NT2/D1 (cell line): ENCODE results near the gene CARS2.

ENCODE experiments used
- DNase-seq: peaks from one replicate; pipeline ENCODE4 v3.0.0-alpha.2; 2011; ENCODE audit warnings: low read depth, low spot score
- H3K27me3 ChIP-seq: 2 replicates; pipeline ENCODE4 v1.6.0; 2011; ENCODE audit warnings: mild to moderate bottlenecking; ENCODE audit not compliant: insufficient read length, insufficient read depth
- H3K36me3 ChIP-seq: 2 replicates; pipeline ENCODE4 v1.6.1; 2011; ENCODE audit warnings: mild to moderate bottlenecking, low read length, mixed read lengths; ENCODE audit not compliant: insufficient read depth, insufficient read length
- H3K4me1 ChIP-seq: 2 replicates; pipeline ENCODE4 v1.5.1; 2011; ENCODE audit not compliant: insufficient read depth, insufficient read length
- H3K4me3 ChIP-seq: 2 replicates; pipeline ENCODE4 v1.5.1; 2011; ENCODE audit warnings: low read depth; ENCODE audit not compliant: insufficient read length
- H3K9ac ChIP-seq: 2 replicates; pipeline ENCODE4 v1.6.0; 2011; ENCODE audit warnings: low read depth; ENCODE audit not compliant: insufficient read length
- H3K9me3 ChIP-seq: 2 replicates; pipeline ENCODE4 v1.5.1; 2011; ENCODE audit warnings: mild to moderate bottlenecking, low read length; ENCODE audit not compliant: insufficient read depth
- SUZ12 ChIP-seq: IDR thresholded peaks from 2 replicates; pipeline ENCODE4 v1.6.1; 2011; ENCODE audit not compliant: insufficient read length, insufficient read depth; ENCODE audit errors: extremely low read depth
- YY1 ChIP-seq: IDR thresholded peaks from 2 replicates; pipeline ENCODE4 v1.6.1; 2011; ENCODE audit not compliant: insufficient read length, insufficient read depth
- ZNF274 ChIP-seq: IDR thresholded peaks from 2 replicates; pipeline ENCODE4 v1.6.1; 2011; ENCODE audit warnings: mild to moderate bottlenecking, low read depth, low read length

CARS2 gene

DNA sequence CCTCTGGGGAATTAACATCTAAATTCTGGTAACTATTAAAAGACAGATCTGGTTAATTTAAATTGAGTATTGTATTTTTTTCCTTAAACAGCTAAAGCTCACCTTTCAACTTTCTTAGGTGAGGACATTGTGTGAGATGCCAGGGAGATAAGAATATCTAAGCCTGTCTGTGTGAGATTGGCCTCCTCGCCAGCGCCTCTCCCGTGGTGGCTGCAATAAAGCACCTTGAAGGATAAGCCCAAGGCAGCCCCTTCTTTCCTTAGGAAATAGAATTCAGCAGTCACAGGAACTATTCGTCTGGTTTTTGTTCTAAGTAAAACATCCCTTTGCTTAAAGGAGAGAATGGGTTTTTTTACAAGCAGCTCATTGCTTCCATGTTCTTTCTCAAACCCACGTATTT lies 66.0 kb downstream of the CARS2 start:
- no peak for TF ChIP-seq YY1
- no peak for TF ChIP-seq SUZ12
- no peak for TF ChIP-seq ZNF274
- no peak overlapping the region for H3K9ac ChIP-seq
- H3K4me1 ChIP-seq: peaks cover 8% of the 10 kb centered on the region
- H3K36me3 ChIP-seq: peaks cover 96% of the 10 kb centered on the region
- DNase-seq: no peak
- H3K27me3 ChIP-seq: no peaks in the 10 kb centered on the region
- H3K4me3 ChIP-seq: no peak overlapping the region
- H3K9me3 ChIP-seq: no peaks in the 10 kb centered on the region

- H3K27me3 ChIP-seq: no peaks in the 10 kb centered on the region
- H3K9me3 ChIP-seq: no peaks in the 10 kb centered on the region
- DNase-seq: no peak
- no peak overlapping the region for H3K4me3 ChIP-seq
- no peak overlapping the region for H3K9ac ChIP-seq
- H3K4me1 ChIP-seq: peaks cover 4% of the 10 kb centered on the region
- TF ChIP-seq SUZ12 (no peak), YY1 (no peak), ZNF274 (no peak)
- peaks cover 97% of the 10 kb centered on the region for H3K36me3 ChIP-seq
Measured at GRCh38 chr13:110638814-110639806, 66.8 kb downstream of the CARS2 start.

DNA sequence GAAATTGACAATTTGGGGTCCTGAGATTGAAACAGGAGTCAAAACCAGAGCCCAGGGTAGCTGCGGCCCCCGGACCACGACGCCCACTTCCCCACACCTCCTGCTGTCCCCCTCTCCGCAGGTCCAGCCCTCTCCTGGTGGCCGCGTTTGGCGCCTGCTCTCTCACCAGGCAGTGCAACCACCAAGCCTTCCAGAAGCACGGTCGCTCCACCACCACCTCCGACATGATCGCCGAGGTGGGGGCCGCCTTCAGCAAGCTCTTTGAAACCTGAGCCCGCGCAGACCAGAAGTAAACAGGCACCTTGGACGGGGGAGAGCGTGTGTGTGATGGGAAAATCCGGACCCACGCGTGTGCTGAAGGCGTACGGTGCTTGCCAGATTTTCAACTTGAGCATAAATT lies 67.7 kb downstream of the CARS2 start:
- Histone ChIP-seq H3K9me3 (no peaks in the 10 kb centered on the region), H3K9ac (no peak overlapping the region), H3K27me3 (no peaks in the 10 kb centered on the region), H3K4me3 (no peak overlapping the region), H3K36me3 (peaks cover 92% of the 10 kb centered on the region), H3K4me1 (peaks cover 4% of the 10 kb centered on the region)
- no peak for DNase-seq
- TF ChIP-seq ZNF274 (no peak), SUZ12 (no peak), YY1 (no peak)

- no peak overlapping the region for H3K9ac ChIP-seq
- peaks cover 4% of the 10 kb centered on the region for H3K4me1 ChIP-seq
- H3K9me3 ChIP-seq: no peaks in the 10 kb centered on the region
- TF ChIP-seq YY1: no peak
- TF ChIP-seq SUZ12: no peak
- TF ChIP-seq ZNF274: no peak
- no peak for DNase-seq
- H3K36me3 ChIP-seq: peaks cover 87% of the 10 kb centered on the region
- no peak overlapping the region for H3K4me3 ChIP-seq
- H3K27me3 ChIP-seq: no peaks in the 10 kb centered on the region
Measured at GRCh38 chr13:110637747-110638146, 68.2 kb downstream of the CARS2 start.

- H3K4me3 ChIP-seq: no peak overlapping the region
- no peaks in the 10 kb centered on the region for H3K27me3 ChIP-seq
- no peak for TF ChIP-seq ZNF274
- no peak for TF ChIP-seq SUZ12
- TF ChIP-seq YY1: no peak
- peaks cover 4% of the 10 kb centered on the region for H3K4me1 ChIP-seq
- H3K9me3 ChIP-seq: no peaks in the 10 kb centered on the region
- DNase-seq: no peak
- H3K9ac ChIP-seq: no peak overlapping the region
- peaks cover 82% of the 10 kb centered on the region for H3K36me3 ChIP-seq
Measured at GRCh38 chr13:110637275-110637674, 68.6 kb downstream of the CARS2 start.

DNA sequence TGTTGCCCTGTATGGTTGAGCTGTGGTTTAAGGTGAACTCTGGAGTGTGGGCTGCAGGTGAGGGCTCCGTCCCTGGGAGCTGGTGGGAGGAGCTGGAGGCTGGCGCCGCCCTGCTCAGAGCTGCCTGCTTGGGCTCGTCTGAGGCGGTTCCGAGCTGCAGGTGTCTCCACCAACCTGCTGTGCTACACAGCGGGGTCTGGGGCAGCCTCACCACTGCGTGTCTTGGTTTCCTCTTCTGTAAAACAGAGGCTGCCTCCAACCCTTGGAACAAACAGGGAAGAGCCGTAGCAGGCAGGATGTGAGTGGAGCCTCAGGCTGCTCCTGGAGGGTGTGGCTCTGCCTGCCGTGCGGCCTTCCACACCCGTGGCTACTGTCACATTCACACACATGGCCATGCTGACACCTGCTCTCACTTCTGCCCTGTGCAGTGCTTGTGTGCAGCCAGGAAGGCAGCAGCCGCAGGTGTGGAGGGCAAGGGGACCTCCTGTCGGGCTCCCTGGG lies 69.2 kb downstream of the CARS2 start:
- TF ChIP-seq SUZ12 (no peak), YY1 (no peak), ZNF274 (no peak)
- Histone ChIP-seq H3K9ac (no peak overlapping the region), H3K27me3 (no peaks in the 10 kb centered on the region), H3K4me3 (no peak overlapping the region), H3K4me1 (peaks cover 4% of the 10 kb centered on the region), H3K36me3 (peaks cover 77% of the 10 kb centered on the region), H3K9me3 (no peaks in the 10 kb centered on the region)
- no peak for DNase-seq

DNA sequence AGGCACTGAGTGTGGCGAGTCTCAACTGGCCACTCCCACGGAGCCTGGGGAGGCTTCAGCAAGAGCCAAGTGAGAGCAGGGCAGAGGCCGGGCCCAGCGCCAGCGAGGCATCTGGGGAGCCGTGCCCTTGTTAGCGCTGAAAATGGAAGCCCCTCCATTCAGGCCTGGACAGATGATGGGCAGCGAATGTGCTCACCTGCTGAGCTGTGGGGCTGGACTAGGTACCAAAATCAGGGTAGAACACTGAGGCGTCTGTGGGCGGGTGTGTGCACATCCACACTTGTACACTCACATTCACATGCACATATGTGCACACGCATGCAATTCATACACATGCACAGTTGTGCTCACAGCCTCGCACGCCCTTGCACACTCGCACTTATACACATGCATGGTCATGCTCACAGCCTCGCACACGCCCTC lies 69.9 kb downstream of the CARS2 start:
- no peaks in the 10 kb centered on the region for H3K9me3 ChIP-seq
- H3K9ac ChIP-seq: no peak overlapping the region
- H3K27me3 ChIP-seq: no peaks in the 10 kb centered on the region
- H3K4me1 ChIP-seq: peaks cover 4% of the 10 kb centered on the region
- DNase-seq: no peak
- peaks cover 73% of the 10 kb centered on the region for H3K36me3 ChIP-seq
- TF ChIP-seq ZNF274 (no peak), SUZ12 (no peak), YY1 (no peak)
- H3K4me3 ChIP-seq: no peak overlapping the region
